Spleen (tissue), 7 donors: Measurements from ENCODE around the gene HOXD8.

ENCODE experiments used
- POLR2A ChIP-seq, 3 donors: fragments of 450-650 bp; IDR thresholded peaks; one replicate each; pipeline ENCODE4 v1.5.1; 2017; ENCODE audit warnings: antibody characterized with exemption in 3 of 3, mild to moderate bottlenecking in 1 of 3
- TF ChIP-seq, protein P1 (sequence below), 11 experiments: fragments of 200-600 bp in 7 of 11; fragments of 450-650 bp in 4 of 11; sonication (generic) in 4 of 11; IDR thresholded peaks in 8 of 11; conservative IDR thresholded peaks in 3 of 11; 1 replicate in 7 of 11; 2 replicates in 4 of 11; pipeline versions ENCODE4 v1.4.0 to v1.8.0; 2016 to 2021; ENCODE audit warnings: antibody characterized with exemption in 11 of 11, inconsistent platforms in 4 of 11, mild to moderate bottlenecking in 1 of 11
- donor health status: DM: no; HTN: no; CAD: no; lungs with moderate emphysema.
- donor health status: DM: no; HTN: no; CAD: no.
- donor health status: DM: no; HTN: no; CAD: no.

DNA sequence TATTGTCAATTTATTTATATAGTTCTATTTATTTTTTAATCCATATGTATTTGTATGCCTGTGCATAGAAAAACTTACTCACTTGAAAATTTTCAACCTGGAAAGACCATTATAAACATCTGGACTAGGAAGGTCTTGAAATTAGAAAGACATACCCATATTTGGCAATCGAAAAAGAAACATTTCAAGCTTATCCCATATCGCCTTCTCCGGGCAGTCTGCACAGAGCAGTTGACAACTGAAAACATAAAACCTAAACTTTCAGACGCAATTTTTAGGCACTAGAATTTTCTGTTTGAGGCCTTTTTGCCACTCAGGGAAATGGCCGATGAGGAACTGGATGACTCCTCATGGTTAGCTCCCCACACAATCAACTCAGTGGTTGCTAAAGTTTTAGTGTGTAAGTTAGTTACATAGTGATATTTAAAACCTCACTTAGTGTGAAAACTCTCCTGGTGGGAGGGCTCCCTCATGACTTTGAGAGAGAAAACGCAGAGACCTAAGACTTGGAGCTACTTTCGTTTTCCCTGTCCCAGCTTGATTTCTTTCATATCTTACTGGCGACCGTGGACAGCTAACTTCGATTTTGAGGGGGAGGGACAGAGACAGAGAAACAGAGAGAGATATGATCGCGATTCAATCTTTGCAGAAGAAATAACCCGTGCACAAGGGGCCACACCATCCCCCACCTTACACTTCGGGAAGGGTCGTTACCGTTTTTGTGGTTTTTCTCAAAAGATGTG, 33.1 kb upstream of the HOXD8 start:
- TF ChIP-seq, protein P1, sequence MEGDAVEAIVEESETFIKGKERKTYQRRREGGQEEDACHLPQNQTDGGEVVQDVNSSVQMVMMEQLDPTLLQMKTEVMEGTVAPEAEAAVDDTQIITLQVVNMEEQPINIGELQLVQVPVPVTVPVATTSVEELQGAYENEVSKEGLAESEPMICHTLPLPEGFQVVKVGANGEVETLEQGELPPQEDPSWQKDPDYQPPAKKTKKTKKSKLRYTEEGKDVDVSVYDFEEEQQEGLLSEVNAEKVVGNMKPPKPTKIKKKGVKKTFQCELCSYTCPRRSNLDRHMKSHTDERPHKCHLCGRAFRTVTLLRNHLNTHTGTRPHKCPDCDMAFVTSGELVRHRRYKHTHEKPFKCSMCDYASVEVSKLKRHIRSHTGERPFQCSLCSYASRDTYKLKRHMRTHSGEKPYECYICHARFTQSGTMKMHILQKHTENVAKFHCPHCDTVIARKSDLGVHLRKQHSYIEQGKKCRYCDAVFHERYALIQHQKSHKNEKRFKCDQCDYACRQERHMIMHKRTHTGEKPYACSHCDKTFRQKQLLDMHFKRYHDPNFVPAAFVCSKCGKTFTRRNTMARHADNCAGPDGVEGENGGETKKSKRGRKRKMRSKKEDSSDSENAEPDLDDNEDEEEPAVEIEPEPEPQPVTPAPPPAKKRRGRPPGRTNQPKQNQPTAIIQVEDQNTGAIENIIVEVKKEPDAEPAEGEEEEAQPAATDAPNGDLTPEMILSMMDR (IDR thresholded peaks at IDR 0.05 in 8 of 11, conservative IDR thresholded peaks at IDR 0.05 in 3 of 11) = no peak
- no peak for TF ChIP-seq POLR2A (IDR thresholded peaks at IDR 0.05)
